ENCODE measurements around the gene UCP2. TPM values are rescaled to one million over a fixed set of nuclear protein-coding genes. Genes with fewer than 3 reads are reported as not detected.

The UCP2 gene
- total RNA-seq, 1 donor from 2014 or later: 458 TPM

DNA sequence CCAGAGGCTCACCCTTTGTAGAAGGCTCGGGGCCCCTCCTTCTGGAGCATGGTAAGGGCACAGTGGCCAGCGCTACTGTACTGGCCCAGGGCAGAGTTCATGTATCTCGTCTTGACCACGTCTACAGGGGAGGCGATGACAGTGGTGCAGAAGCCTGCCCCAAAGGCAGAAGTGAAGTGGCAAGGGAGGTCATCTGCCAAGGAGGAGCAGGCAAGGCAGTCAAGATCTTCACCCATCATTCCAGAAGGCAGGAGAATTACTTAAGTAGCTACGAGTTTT lies 7.2 kb downstream of the UCP2 start:
- ChIA-PET CTCF (no interaction called here), POLR2A (interaction anchor here (16.3 kb wide), 1 partner anchor 19 kb away, joined by 425 read pairs; no protein-coding TSS in a partner anchor)
- no peak for DNase-seq
- intact Hi-C loops (cut with micrococcal nuclease): no loop called here
- peak overlapping the region; percentile 100 for H3K27ac Mint-ChIP-seq
- no peaks in the 10 kb centered on the region for H3K9me3 Mint-ChIP-seq
- no peak overlapping the region for H3K4me3 Mint-ChIP-seq
- TF ChIP-seq, protein P1, sequence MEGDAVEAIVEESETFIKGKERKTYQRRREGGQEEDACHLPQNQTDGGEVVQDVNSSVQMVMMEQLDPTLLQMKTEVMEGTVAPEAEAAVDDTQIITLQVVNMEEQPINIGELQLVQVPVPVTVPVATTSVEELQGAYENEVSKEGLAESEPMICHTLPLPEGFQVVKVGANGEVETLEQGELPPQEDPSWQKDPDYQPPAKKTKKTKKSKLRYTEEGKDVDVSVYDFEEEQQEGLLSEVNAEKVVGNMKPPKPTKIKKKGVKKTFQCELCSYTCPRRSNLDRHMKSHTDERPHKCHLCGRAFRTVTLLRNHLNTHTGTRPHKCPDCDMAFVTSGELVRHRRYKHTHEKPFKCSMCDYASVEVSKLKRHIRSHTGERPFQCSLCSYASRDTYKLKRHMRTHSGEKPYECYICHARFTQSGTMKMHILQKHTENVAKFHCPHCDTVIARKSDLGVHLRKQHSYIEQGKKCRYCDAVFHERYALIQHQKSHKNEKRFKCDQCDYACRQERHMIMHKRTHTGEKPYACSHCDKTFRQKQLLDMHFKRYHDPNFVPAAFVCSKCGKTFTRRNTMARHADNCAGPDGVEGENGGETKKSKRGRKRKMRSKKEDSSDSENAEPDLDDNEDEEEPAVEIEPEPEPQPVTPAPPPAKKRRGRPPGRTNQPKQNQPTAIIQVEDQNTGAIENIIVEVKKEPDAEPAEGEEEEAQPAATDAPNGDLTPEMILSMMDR (IDR thresholded peaks at IDR 0.05): no peak
- ATAC-seq (ENCODE audit: low read depth): no peak
- no peaks in the 10 kb centered on the region for H3K27me3 Mint-ChIP-seq
- peaks cover 70% of the 10 kb centered on the region for H3K36me3 Mint-ChIP-seq (ENCODE audit: low read depth)
- H3K4me1 Mint-ChIP-seq: peaks cover 99% of the 10 kb centered on the region

DNA sequence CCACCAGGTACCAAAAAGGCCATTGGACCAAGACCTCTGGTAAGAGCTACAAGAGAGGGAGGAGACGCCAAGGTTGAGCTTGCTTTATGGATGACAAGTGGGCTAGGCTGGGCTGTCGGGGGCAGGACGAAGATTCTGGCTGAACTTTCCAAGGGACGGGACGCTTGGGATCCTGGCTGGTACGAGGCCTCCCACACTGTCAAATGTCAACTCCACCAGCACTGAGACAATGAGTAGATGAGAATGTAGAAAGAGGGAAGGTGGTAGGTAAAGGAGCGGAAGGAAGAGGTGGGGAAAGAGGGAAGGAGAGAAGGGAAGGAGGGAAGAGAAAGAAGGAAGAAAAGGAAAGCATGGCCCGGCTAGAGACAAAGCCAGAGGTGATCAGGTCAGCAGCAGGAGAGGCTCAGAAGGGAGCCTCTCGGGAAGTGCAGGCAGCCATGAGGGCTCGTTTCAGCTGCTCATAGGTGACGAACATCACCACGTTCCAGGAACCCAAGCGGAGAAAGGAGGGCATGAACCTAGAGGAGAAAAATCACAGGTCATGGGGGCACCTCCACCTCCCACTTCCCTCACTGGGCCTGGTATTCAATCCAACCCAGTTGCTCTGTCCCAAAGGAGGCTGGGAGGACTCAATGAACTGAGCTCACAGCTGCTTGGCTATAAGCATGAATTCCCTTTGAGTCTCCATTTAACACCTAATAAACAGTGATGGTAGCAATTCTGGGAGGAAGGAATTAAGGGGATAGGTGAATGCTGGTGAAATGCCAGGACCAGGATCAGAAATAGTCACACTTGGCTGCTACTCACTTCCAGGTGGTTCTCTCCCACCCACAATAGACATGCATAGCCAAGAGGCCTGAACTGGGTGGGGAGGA lies 7.8 kb downstream of the UCP2 start:
- H3K9me3 Mint-ChIP-seq: no peaks in the 10 kb centered on the region
- no peak for ATAC-seq (ENCODE audit: low read depth)
- H3K27ac Mint-ChIP-seq: peak overlapping the region; percentile 100
- H3K27me3 Mint-ChIP-seq: no peaks in the 10 kb centered on the region
- peak overlapping the region; percentile 16 for H3K4me3 Mint-ChIP-seq
- H3K4me1 Mint-ChIP-seq: peaks cover 99% of the 10 kb centered on the region
- POLR2A ChIA-PET: interaction anchor here (0.9 to 16.3 kb wide), 5 partner anchors 8 to 35 kb away, joined by 4 to 425 read pairs (median 4); partner anchors contain the start of gene UCP2
- peaks cover 65% of the 10 kb centered on the region for H3K36me3 Mint-ChIP-seq (ENCODE audit: low read depth)
- TF ChIP-seq, protein P1 (IDR thresholded peaks at IDR 0.05): no peak
- no peak for DNase-seq
- CTCF ChIA-PET: no interaction called here
- intact Hi-C loops (cut with micrococcal nuclease): loop anchor here (1.0 kb wide), 1 partner anchor 11 kb away; no protein-coding TSS in a partner anchor

DNA sequence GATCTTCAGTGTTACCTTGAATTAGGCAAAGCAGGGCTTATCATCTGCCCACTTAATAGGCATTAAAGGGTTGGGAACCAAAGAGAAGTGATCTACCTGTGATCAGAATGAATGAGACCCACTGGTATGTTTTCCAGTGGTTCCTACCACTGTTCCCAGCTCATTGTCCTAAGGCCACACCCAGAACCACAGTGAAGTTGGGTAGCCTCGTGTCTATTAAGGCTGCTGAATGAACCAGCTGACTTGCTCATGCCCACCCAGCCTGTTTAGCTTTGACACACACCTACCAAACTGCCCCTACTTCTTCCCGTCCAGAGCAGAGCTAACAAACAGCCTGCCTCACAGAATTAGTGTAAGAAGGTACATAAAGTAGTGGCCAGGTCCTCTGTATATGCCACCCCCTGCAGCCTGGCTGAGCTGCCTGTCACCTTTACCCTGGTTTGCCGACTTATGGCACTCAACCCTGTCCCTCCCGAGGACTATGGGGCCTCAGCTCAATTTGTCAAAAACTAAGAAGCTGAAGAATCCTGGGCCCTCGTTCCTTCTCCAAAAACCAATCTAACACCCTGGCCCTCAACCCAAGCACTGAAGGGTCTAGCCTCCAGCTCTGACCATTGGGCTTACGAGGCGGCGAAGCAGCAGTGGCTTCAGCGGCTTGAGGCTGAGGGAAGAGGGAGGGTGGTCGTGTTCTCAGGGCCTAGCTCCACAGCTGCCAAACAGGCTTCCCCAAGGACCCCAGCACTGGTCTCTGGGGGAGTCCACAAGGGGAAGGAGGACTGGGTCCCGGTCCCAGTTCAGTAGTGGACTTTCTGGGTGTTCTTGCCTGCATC lies 9.8 kb downstream of the UCP2 start:
- ATAC-seq (ENCODE audit: low read depth) (no peak), DNase-seq (no peak)
- peaks cover 46% of the 10 kb centered on the region for H3K36me3 Mint-ChIP-seq (ENCODE audit: low read depth)
- TF ChIP-seq, protein P1 (IDR thresholded peaks at IDR 0.05): no peak
- H3K4me1 Mint-ChIP-seq: peaks cover 100% of the 10 kb centered on the region
- H3K27me3 Mint-ChIP-seq: no peaks in the 10 kb centered on the region
- ChIA-PET POLR2A (interaction anchor here (0.9 to 16.3 kb wide), 8 partner anchors 9 to 198 kb away, joined by 3 to 425 read pairs (median 8); partner anchors contain the start of genes C2CD3, PPME1 and UCP2), CTCF (interaction anchor here (1.1 kb wide), 2 partner anchors 9 to 43 kb away, joined by 3 to 4 read pairs; no protein-coding TSS in a partner anchor)
- H3K27ac Mint-ChIP-seq: peak overlapping the region; percentile 100
- H3K9me3 Mint-ChIP-seq: no peaks in the 10 kb centered on the region
- no peak overlapping the region for H3K4me3 Mint-ChIP-seq
- intact Hi-C loops (cut with micrococcal nuclease): loop anchor here (1.0 to 2.0 kb wide), 2 partner anchors 7 to 48 kb away; no protein-coding TSS in a partner anchor

DNA sequence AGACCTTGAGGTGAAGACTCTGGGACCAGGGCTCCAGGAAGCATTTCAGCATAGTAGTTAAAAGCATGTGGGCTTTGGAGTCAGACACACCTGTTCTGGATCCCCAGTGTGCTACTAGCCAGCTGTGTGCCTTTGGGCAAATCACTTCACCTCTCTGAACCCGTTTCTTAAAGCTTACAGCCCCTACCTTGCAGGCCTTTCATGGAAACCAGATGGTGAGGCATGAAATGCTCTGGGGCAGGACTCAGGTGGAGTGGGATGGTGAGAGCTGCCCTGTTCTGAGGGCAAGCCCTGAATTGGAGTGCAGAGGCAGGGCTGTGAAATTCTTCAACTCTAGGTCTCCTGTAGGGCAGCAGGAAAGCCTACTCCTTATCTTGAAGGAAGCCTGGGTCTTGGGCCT lies 10.5 kb downstream of the UCP2 start:
- H3K4me1 Mint-ChIP-seq: peaks cover 98% of the 10 kb centered on the region
- TF ChIP-seq, protein P1 (IDR thresholded peaks at IDR 0.05): no peak
- POLR2A ChIA-PET: interaction anchor here (0.9 to 16.3 kb wide), 8 partner anchors 9 to 587 kb away, joined by 3 to 425 read pairs (median 8); partner anchors contain the start of genes C2CD3, PPME1 and UCP2
- peaks cover 39% of the 10 kb centered on the region for H3K36me3 Mint-ChIP-seq (ENCODE audit: low read depth)
- H3K27ac Mint-ChIP-seq: peak overlapping the region; percentile 100
- H3K9me3 Mint-ChIP-seq: no peaks in the 10 kb centered on the region
- no peak for ATAC-seq (ENCODE audit: low read depth)
- no peak overlapping the region for H3K4me3 Mint-ChIP-seq
- CTCF ChIA-PET: interaction anchor here (1.1 to 1.2 kb wide), 3 partner anchors 8 to 43 kb away, joined by 3 to 7 read pairs (median 4); no protein-coding TSS in a partner anchor
- intact Hi-C loops (cut with micrococcal nuclease): loop anchor here (1.0 to 2.0 kb wide), 2 partner anchors 8 to 49 kb away; no protein-coding TSS in a partner anchor
- H3K27me3 Mint-ChIP-seq: no peaks in the 10 kb centered on the region
- DNase-seq: no peak
